Astrocyte (in vitro differentiated cells and primary cell): ENCODE measurements around the gene PACRG.

ENCODE experiments used
- EZH2 ChIP-seq: IDR thresholded peaks from 2 replicates; pipeline ENCODE4 v1.6.1; 2012; ENCODE audit warnings: mild to moderate bottlenecking, low read length, inconsistent platforms; ENCODE audit not compliant: insufficient read depth
- TF ChIP-seq, protein P1 (sequence below): IDR thresholded peaks from 2 replicates; pipeline ENCODE4 v1.5.1; 2011; ENCODE audit warnings: low read depth, mild to moderate bottlenecking, inconsistent platforms, low read length, moderate library complexity; ENCODE audit not compliant: insufficient read depth

DNA sequence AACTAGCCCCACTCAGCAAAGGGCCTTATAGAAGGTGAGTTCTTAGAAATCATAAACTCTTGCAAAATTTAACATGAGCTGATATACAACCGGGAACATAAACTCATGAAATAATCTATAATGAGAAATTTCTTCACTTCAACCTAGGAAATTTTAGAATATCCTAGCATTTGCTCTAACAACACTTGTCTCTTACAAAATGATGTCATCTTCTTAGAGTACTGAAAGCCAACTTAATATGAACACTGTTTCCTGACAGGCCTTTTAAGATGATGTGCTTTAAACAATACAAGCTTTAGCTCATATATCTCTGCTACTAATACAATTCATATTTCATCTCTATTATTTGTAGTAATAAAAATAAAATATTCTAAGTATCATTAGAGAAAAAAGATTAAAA is 932 bp downstream of the PACRG start:
- TF ChIP-seq, protein P1, sequence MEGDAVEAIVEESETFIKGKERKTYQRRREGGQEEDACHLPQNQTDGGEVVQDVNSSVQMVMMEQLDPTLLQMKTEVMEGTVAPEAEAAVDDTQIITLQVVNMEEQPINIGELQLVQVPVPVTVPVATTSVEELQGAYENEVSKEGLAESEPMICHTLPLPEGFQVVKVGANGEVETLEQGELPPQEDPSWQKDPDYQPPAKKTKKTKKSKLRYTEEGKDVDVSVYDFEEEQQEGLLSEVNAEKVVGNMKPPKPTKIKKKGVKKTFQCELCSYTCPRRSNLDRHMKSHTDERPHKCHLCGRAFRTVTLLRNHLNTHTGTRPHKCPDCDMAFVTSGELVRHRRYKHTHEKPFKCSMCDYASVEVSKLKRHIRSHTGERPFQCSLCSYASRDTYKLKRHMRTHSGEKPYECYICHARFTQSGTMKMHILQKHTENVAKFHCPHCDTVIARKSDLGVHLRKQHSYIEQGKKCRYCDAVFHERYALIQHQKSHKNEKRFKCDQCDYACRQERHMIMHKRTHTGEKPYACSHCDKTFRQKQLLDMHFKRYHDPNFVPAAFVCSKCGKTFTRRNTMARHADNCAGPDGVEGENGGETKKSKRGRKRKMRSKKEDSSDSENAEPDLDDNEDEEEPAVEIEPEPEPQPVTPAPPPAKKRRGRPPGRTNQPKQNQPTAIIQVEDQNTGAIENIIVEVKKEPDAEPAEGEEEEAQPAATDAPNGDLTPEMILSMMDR: no peak
- no peak for TF ChIP-seq EZH2
